Measurements from ENCODE around the gene PVALB.

- TF ChIP-seq, protein P1, sequence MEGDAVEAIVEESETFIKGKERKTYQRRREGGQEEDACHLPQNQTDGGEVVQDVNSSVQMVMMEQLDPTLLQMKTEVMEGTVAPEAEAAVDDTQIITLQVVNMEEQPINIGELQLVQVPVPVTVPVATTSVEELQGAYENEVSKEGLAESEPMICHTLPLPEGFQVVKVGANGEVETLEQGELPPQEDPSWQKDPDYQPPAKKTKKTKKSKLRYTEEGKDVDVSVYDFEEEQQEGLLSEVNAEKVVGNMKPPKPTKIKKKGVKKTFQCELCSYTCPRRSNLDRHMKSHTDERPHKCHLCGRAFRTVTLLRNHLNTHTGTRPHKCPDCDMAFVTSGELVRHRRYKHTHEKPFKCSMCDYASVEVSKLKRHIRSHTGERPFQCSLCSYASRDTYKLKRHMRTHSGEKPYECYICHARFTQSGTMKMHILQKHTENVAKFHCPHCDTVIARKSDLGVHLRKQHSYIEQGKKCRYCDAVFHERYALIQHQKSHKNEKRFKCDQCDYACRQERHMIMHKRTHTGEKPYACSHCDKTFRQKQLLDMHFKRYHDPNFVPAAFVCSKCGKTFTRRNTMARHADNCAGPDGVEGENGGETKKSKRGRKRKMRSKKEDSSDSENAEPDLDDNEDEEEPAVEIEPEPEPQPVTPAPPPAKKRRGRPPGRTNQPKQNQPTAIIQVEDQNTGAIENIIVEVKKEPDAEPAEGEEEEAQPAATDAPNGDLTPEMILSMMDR (IDR thresholded peaks at IDR 0.05; ENCODE audit: low read depth, low read length, missing input control): no peak
- TF ChIP-seq NR2F2 (IDR thresholded peaks at IDR 0.05) (no peak), REST (IDR thresholded peaks at IDR 0.05) (no peak), TAF1 (conservative IDR thresholded peaks at IDR 0.05) (no peak), SP1 (IDR thresholded peaks at IDR 0.05) (no peak), FOXA1 (IDR thresholded peaks at IDR 0.05) (no peak), GABPA (IDR thresholded peaks at IDR 0.05 in 1 of 2, conservative IDR thresholded peaks at IDR 0.05 in 1 of 2) (no peak), MAX (IDR thresholded peaks at IDR 0.05) (no peak), YY1 (IDR thresholded peaks at IDR 0.05) (no peak), RXRA (IDR thresholded peaks at IDR 0.05) (no peak), JUND (IDR thresholded peaks at IDR 0.05) (no peak), RAD21 (IDR thresholded peaks at IDR 0.05) (no peak), ATF3 (IDR thresholded peaks at IDR 0.05) (no peak)
- TF ChIP-seq, protein P2, sequence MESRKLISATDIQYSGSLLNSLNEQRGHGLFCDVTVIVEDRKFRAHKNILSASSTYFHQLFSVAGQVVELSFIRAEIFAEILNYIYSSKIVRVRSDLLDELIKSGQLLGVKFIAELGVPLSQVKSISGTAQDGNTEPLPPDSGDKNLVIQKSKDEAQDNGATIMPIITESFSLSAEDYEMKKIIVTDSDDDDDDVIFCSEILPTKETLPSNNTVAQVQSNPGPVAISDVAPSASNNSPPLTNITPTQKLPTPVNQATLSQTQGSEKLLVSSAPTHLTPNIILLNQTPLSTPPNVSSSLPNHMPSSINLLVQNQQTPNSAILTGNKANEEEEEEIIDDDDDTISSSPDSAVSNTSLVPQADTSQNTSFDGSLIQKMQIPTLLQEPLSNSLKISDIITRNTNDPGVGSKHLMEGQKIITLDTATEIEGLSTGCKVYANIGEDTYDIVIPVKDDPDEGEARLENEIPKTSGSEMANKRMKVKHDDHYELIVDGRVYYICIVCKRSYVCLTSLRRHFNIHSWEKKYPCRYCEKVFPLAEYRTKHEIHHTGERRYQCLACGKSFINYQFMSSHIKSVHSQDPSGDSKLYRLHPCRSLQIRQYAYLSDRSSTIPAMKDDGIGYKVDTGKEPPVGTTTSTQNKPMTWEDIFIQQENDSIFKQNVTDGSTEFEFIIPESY (IDR thresholded peaks at IDR 0.05): no peak
These were observed 5.7 kb upstream of the PVALB start for GRCh38 chr22:36822581-36822980.

Data from liver (tissue), 3 donors.